Stimulated activated CD4-positive, alpha-beta T cell treated with anti-CD3 and anti-CD28 coated beads, Interleukin-1b, Interleukin-23, amount 100 ng/mL, for 48 hours (primary cell): ENCODE data around the gene PLA2G4E.

Experiments
- DNase-seq: peaks from one replicate; pipeline ENCODE4 v3.0.0-alpha.2; 2020

PLA2G4E gene

GRCh38 chr15:42050484-42051255 lies 29.8 kb upstream of the PLA2G4E start:
- no peak for DNase-seq

DNA sequence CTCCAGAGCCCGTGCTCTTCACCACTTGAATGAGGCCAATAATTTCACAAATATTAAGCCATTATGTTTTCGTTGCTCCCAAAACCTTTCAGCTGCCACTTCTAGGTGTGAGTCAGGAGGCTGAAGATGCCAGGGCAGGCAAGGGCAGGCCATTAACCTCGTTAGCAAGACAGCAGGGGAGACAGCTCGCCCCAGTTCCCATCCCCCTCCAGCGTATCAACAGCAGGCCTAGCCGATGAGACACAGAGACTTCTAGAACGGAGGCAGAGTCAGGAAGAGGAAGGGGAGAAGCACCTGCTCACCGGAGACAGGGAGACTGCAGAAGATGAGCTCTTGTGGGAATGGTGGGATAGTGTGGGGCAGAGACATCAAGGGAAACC lies 28.0 kb upstream of the PLA2G4E start:
- no peak for DNase-seq

DNA sequence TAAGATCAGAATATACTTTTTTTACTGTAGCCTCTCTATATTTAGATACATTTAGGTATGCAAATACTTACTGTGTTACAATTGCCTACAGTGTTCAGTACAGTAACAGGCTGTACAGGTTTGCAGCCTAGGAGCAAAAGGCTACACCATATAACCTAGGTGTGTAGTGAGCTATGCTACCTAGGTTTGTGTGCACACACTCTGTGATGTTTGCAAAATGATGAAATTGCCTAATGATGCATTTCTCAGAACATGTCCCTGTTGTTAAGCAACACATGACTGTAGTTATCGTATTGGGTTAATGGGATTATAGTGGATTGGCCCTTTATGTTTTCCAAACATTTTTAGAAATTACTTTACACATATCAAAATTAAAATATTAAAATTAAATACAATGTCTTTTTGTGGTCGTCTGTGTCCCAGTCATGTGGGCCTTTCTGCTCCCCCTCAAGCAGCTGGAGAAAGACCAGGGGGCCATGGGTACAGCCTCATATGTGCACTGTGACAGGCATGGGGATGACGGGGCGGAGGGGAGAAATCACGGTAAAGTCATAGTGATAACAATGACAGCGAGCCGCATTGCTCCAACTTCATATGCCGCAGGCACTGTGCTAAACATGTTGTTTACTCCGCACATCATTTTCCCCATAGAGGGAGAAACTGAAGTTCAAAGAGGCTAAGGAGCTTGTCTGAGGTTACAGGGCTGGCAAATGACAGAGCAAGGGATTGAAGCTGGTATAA lies 27.4 kb upstream of the PLA2G4E start:
- no peak for DNase-seq

- DNase-seq, result no peak
These were observed 25.8 kb upstream of the PLA2G4E start for GRCh38 chr15:42046597-42046996.

GRCh38 chr15:42045211-42045615 lies 24.4 kb upstream of the PLA2G4E start:
- no peak for DNase-seq

GRCh38 chr15:42042602-42043400 lies 22.0 kb upstream of the PLA2G4E start:
- no peak for DNase-seq

DNA sequence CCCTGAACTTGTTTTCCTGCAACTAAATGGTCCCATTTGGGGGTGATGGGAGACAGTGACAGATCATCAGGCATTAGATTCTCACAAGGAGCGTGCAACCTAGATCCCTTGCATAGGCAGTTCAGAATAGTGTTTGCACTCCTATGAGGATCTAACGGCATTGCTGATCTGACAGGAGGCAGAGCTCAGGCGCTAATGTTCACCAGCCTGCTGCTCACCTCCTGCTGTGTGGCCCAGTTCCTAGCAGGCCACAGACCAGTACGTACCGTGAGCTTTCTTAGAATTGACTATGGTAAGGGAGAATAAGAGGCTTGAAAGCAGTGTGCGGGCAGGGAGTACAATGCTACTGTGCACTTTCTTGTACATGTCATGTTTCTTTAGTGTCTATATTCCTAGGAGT lies 17.6 kb upstream of the PLA2G4E start:
- DNase-seq, result no peak

- DNase-seq, result no peak
These were observed 16.8 kb upstream of the PLA2G4E start for GRCh38 chr15:42037656-42038055.

DNA sequence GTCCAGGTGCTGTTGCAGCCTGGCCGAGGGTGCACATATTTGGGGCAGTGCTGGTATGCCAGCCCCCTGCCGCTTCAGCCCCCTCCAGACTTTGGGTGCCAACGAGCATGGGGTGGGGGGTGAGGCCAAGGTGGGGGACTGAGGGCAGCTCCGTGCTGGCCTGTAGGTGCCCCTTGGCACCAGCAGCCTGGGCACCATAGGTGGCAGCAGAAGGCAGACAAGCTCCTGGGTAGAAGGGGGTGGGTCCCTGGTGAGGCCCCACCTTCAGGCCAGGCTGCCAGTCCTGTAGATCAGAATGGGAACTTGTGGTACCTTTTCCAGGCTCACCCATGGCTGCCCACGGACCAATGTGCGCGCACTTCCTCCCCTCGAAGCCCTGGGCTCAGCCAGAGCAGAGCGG lies 16.1 kb upstream of the PLA2G4E start:
- no peak for DNase-seq

DNA sequence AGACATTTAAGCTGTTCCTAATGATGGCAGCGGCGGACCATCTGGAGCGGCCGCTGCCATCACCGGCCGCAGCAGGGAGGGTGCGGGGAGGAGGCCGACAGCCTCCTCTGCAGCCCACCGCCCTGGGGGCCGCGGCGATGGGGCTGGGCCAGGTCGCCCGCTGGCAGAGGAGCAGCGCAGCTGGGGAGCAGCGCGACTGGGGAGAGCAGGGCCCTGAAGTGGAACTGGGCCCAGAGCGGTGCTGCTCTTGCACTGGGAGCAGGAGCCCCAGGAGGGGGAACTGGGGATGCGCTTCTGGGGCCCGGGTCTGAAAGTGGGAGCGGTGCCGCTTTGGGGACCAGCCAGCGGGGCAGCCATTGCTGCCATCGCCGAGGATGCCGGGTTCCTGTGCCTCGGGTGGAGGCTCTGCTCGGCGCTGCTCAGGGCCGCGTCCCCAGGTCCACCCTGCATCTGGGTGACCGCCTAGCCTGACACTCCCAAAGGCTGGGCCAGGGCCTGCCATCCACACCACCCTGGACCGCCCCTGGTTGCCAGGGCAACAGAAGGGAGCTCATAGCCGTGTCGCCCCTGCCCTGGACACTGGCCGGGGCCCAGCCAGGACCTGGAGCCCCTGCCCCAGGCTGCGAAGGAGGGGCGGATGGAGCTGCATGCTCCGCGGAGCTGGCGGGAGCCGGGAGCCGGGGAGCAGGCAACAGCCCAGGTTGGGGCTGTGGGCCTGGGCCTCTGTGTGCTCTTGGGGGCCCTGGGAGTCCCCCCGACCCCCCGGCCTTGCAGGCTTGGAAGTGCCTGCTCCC lies 15.5 kb upstream of the PLA2G4E start:
- DNase-seq, result no peak

DNA sequence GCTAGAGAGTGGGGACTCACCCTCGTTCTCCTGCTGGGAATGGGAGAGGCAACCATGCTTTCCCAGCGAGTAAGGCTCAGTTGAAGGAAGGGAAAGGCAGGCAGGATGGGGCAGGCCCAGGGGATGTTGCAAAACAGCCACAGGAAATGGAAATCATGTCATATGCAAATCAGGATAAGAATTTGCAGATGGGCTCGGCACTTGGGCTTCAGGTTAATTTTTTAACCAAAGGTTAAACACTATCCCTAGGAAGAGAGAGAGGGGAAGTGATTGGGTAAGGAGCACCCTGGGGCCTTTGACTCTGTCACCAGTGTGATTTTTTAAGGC lies 14.6 kb upstream of the PLA2G4E start:
- DNase-seq, result no peak

DNA sequence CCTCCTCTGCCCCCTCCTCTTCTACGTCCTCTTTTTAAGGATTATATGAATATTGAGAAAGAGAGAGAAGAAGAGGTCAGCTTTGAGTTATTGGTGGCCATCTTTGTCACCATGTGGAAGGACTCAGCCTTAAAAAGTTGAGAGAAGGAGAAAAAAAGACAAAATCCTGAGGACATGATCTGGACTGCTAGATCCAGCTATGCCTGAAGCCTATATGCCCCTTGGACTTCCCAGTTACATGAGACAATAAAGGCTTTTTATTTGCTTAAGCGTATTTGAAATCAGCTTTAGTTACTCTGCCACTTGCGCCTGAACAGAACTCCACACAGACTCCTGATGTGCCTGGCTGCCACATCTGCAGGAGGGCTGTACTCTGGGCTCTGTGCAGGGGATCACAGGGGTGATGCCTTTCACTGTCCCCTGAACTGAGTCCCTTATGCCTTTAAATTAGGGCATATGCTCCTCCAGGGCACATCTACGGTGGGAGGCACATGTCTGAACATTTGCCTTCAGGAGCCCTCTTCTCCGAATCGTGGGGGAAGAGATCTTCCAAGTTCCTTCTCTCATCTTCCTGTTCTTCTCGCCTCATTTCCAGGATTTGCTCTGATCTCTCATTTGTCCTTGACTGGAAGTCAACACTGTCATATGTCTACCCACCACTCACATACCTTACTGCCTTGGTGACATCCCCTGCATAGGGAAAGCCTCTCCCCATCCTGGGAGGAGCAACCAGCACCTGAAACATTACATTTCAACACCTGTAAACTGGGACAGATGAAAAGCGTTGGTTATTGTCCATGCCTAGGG lies 14.0 kb upstream of the PLA2G4E start:
- DNase-seq, result no peak

GRCh38 chr15:42033214-42033873 lies 12.5 kb upstream of the PLA2G4E start:
- DNase-seq, result no peak

DNA sequence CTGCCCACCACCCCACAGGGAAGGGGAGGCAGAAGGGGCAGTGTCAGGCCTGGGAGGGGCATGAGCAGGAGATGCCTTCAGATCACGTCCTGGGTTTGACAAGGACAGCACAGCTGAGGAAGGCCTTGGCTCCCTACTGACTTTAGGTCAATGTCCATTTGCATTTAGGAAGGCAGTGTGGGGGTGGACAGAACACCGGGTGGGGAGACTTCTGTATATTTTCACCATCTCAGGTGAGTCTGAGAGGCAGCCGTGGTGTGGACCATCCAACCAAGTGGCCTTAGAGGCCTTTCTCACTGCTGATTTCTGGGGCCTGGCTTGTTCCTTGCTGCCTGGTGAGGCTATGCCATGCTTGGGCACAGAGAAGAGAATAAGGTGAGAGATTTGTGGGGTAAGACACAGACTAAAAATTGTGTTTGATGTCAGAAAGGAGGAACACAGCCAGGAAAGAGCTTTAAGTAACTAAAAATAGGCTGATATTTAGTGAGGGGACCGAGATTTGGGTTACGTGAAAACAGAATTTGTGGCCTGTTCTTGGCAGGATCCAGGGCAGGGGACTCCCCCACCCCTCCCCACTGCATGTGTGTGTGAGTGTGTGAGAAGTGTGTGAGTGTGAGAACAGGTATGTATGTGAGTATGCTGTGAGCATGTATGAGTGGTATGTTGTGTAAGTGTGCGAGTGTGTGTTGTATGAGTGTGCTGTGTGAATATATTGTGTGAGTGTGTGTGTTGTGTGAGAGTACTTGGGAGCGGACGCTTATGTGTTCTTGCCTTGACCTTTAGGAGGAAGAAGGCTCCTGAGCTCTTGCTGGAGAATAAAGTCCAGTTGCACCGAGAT lies 11.8 kb upstream of the PLA2G4E start:
- no peak for DNase-seq

DNA sequence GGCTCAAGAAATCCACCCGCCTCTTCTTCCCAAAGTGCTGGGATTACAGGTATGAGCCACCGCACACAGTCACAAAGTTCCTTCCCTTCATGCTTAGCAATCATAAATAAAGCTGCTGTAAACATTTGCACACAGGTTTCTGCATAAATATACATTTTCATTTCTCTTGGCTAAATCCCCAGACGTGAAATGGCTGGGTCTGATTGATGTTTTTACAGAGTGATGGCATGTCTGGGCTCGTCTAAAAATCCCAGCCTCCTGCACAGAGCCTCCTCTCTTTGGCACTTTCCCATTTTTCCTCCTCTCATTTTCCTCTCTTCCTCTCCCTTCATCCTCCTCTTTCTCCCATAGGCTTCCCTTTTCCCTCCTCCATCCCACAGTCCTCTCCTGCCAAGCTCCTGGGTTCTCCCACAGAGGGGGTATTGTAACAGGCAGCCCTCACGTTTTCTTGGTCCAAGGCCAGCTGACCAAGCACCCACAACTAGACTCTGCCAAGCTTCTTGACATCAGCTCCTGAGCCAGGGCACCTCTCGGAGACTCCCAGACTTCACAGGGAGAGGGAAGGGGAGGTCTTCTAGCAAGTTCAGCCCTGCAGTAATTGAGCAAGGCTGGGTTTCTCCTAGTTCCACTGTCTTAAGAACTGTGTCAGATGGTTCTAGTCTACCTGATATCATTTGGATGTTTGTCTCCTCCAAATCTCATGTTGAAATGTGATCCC lies 10.5 kb upstream of the PLA2G4E start:
- no peak for DNase-seq

- no peak for DNase-seq
These were observed 6.7 kb upstream of the PLA2G4E start for GRCh38 chr15:42027521-42027920.

DNA sequence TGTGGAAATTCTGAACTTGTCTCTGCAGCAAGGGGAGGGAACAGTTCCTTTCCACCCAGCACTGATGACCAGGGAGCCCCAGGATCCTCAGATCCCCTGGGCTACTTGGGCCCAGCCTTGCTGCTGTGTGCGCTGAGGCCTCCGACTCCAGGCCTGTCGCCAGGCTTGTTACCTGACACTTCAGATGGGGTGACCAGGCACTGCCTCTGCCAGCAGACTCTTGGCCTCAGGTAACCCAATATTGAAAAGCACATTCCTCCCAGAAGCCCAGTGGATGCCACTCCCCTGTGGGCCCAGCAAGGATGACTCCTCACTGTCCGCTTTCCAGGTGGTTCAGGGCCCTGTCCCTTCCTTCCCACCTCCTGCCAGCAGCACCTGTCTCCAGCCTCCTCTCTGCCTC lies 3.5 kb upstream of the PLA2G4E start:
- no peak for DNase-seq

DNA sequence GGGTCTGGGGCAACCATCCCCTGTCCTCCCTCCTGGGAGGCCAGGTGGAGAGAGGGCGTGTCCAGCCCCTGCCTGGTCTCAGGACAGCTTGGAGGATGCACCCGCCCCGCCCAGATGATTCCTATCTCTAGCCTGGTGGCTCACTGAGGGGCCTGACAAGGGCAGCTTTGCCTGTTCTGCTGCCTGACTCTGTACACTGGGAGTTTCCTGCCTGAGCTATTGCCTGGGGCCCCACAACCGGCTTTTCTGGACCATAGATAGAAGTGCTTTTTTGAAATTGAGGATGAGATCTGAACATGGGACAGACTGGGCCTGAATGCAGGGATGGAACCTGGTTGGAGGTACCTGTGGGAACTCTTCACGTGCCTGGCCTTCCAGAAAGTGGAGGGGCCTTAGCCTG lies 751 bp upstream of the PLA2G4E start:
- no peak for DNase-seq

DNA sequence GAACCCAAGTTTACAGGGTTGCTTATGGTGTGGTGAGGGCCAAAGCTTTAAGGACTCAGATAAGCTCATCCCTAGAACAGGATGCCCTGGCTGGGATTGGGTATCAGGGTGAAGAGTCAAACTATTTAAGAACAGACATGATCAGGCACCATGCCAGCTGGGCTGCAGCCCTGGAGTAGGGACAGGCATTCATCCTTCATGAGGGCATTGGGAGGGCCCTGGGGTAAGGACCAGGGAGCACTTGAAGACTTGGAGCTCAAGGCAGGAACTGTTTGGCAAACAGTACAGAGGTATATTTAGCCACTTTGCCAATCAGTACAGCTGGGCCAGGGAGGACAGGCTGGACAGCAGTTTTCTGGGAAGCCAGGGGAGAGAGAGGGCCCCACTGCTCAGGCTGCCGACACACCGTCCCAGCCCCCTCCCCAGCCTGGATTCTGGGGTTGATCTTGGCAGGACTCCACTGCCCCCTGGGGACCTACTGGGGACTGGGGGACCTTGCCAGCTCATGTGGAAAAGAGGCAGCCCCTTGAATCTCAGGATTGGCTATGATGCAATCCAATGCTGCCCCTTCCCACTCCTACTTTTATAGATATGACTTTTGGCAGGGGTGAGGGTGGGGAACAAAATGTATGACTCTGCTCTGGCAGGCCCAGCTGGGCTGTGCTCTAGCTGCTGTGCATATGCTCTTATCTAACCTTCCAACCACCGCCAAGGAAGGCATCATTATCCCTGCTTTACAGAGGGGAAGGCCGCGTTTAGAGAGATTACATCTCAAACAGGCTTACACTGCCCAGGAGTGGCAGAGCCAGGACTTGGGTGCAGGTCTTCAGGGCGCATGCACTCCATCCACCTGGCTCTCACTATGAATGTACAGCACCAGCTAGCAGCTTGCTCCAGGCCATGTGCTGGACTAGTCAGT lies 2.3 kb downstream of the PLA2G4E start:
- no peak for DNase-seq
